Measurements from ENCODE around the gene TAGLN.

GRCh38 chr11:117229931-117230285 is 30.7 kb downstream of the TAGLN start:
- TF ChIP-seq CTCF (IDR thresholded peaks at IDR 0.05): no peak
- no peak for TF ChIP-seq USF1 (CRISPR knock-in tag; IDR thresholded peaks at IDR 0.05)

All from WTC11 (cell line).